ENCODE results near the gene SP140L. TPM values are rescaled to one million over a fixed set of nuclear protein-coding genes. Genes with fewer than 3 reads are reported as not detected.
"Not testable (repeated sequence)": the region's sequence is repeated elsewhere in the genome, so short reads cannot be mapped to it uniquely, and the experiment has no call there.

SP140L gene
- total RNA-seq, 3 donors from 2014 or later (not counting 1 experiment from before 2014, with no cell fraction given), result 58.4 to 92.6 (median 73.4) TPM

GRCh38 chr2:230308402-230309000 is 18.5 kb upstream of the SP140L start:
- ATAC-seq, result no peak
- H3K4me1 Mint-ChIP-seq, result no peaks in the 10 kb centered on the region
- TF ChIP-seq CTCF (IDR thresholded peaks at IDR 0.05), result no peak
- intact Hi-C loops (cut with micrococcal nuclease), result no loop called here
- H3K4me3 Mint-ChIP-seq, result no peak overlapping the region
- no peaks in the 10 kb centered on the region for H3K4me1 ChIP-seq (ENCODE audit: control insufficient read depth, insufficient read depth, low read length)
- no peak overlapping the region for H3K27ac ChIP-seq (ENCODE audit: low read length)
- H3K27me3 ChIP-seq (ENCODE audit: control insufficient read depth, insufficient read depth, low read length), result no peaks in the 10 kb centered on the region
- H3K27me3 Mint-ChIP-seq (ENCODE audit: low read depth in 2 of 2), result no peaks in the 10 kb centered on the region
- no peak overlapping the region for H3K4me3 ChIP-seq (ENCODE audit: low read length)
- DNase-seq, result no peak
- no peaks in the 10 kb centered on the region for H3K9me3 ChIP-seq (ENCODE audit: control insufficient read depth, insufficient read depth, low read length)
- H3K36me3 ChIP-seq (ENCODE audit: control insufficient read depth, insufficient read depth, low read length), result peaks cover 14% of the 10 kb centered on the region
- H3K27ac Mint-ChIP-seq, result no peak overlapping the region
- H3K9me3 Mint-ChIP-seq, result peaks cover 0 to 2% of the 10 kb centered on the region in 2 donors
- peaks cover 17% of the 10 kb centered on the region for H3K36me3 Mint-ChIP-seq
- 98% methylated on average over 11 of the region's 12 CpGs for WGBS (ENCODE audit: insufficient coverage)

DNA sequence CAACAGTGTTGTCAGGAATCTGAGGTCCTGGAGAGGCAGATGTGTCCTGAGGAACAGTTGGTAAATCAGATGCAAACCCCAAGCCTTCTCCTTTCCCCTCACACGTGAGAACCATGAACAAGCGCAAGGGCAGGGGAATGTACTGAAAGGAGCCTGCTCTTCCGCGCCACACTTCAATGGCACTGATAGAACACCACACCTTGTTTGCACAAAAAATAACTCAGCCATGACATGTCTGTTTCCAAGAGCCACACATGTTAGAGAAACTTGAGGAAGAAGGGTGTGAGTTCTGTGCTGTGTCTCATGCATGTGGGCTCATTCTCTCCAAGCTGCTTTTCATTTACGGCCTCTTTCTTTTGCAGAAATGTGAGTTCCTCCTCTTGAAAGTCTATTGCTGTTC is 16.2 kb upstream of the SP140L start:
- H3K36me3 Mint-ChIP-seq, result peaks cover 12% of the 10 kb centered on the region
- ATAC-seq, result not testable (repeated sequence)

DNA sequence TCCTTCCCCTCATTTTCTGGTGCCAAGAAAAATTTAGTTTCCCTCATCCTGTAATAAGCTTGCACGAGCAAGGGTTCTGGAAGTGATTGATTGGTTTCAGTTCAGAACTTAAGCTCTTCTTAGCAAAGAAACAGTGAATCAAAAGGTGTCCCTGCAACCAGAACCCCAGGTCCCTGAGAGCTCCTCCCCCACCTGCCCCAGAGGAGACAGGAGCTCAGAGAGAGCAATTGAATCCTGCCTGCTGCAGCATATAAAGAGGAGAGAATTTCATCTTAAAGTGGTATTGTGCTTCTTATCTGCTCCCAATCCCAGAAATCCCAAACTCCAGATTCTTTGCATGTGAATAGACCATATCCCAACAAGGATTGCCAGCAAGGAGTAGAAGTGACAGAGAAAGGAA is 15.4 kb upstream of the SP140L start:
- H3K36me3 Mint-ChIP-seq, result peaks cover 12% of the 10 kb centered on the region
- peaks cover 22% of the 10 kb centered on the region for H3K36me3 ChIP-seq (ENCODE audit: control insufficient read depth, insufficient read depth, low read length)
- H3K4me3 ChIP-seq (ENCODE audit: low read length); ATAC-seq; H3K9me3 ChIP-seq (ENCODE audit: control insufficient read depth, insufficient read depth, low read length); H3K27ac ChIP-seq (ENCODE audit: low read length); DNase-seq; H3K27ac Mint-ChIP-seq; H3K4me1 ChIP-seq (ENCODE audit: control insufficient read depth, insufficient read depth, low read length); H3K4me3 Mint-ChIP-seq; intact Hi-C loops (cut with micrococcal nuclease); H3K27me3 ChIP-seq (ENCODE audit: control insufficient read depth, insufficient read depth, low read length); H3K9me3 Mint-ChIP-seq; H3K4me1 Mint-ChIP-seq; H3K27me3 Mint-ChIP-seq (ENCODE audit: low read depth in 2 of 2): not testable (repeated sequence)
- WGBS (ENCODE audit: insufficient coverage), result no CpG with 5 or more reads among the region's 1 CpG

More for the DNA sequence above, 16.2 kb upstream of the SP140L start:
- H3K4me3 ChIP-seq (ENCODE audit: low read length); H3K4me3 Mint-ChIP-seq; H3K9me3 Mint-ChIP-seq; H3K27ac Mint-ChIP-seq; H3K4me1 Mint-ChIP-seq; H3K27me3 ChIP-seq (ENCODE audit: control insufficient read depth, insufficient read depth, low read length); intact Hi-C loops (cut with micrococcal nuclease); H3K27ac ChIP-seq (ENCODE audit: low read length); DNase-seq; H3K9me3 ChIP-seq (ENCODE audit: control insufficient read depth, insufficient read depth, low read length); H3K4me1 ChIP-seq (ENCODE audit: control insufficient read depth, insufficient read depth, low read length); H3K27me3 Mint-ChIP-seq (ENCODE audit: low read depth in 2 of 2): not testable (repeated sequence)
- peaks cover 22% of the 10 kb centered on the region for H3K36me3 ChIP-seq (ENCODE audit: control insufficient read depth, insufficient read depth, low read length)
- no CpG with 5 or more reads among the region's 5 CpGs for WGBS (ENCODE audit: insufficient coverage)

DNA sequence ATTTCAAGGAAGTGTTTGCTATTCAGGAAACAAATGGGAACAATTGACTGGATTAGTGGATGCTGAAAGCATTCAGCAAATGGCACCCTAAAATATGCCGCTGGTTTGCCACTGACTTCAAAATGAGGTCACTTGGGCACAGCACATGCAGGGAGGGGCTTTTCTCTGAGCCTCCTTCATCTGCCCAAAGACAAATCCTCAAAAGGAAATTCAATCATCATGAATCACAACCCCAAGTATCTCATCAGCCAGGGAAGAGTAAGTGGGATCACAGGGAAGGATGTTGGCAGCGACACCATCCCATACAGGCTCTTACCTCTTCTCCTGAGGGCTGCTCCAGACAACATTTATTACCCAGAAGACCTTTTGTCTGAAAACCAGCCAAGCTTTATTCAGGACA is 14.4 kb upstream of the SP140L start:
- Mint-ChIP-seq H3K27me3 (ENCODE audit: low read depth in 2 of 2) (no peaks in the 10 kb centered on the region), H3K4me3 (no peak overlapping the region), H3K4me1 (peaks cover 1 to 4% of the 10 kb centered on the region in 2 donors), H3K9me3 (no peaks in the 10 kb centered on the region), H3K27ac (no peak overlapping the region), H3K36me3 (peaks cover 12% of the 10 kb centered on the region)
- H3K36me3 ChIP-seq (ENCODE audit: control insufficient read depth, insufficient read depth, low read length), result peaks cover 22% of the 10 kb centered on the region
- ATAC-seq (no peak), DNase-seq (no peak)
- intact Hi-C loops (cut with micrococcal nuclease), result no loop called here
- H3K9me3 ChIP-seq (ENCODE audit: control insufficient read depth, insufficient read depth, low read length), result no peaks in the 10 kb centered on the region
- peaks cover 6% of the 10 kb centered on the region for H3K4me1 ChIP-seq (ENCODE audit: control insufficient read depth, insufficient read depth, low read length)
- TF ChIP-seq CTCF (IDR thresholded peaks at IDR 0.05), result no peak
- H3K27ac ChIP-seq (ENCODE audit: low read length), result no peak overlapping the region
- H3K27me3 ChIP-seq (ENCODE audit: control insufficient read depth, insufficient read depth, low read length), result no peaks in the 10 kb centered on the region
- no peak overlapping the region for H3K4me3 ChIP-seq (ENCODE audit: low read length)
- 92% methylated on average over 2 of the region's 2 CpGs for WGBS (ENCODE audit: insufficient coverage)
